ENCODE data around the gene NRDE2.

GRCh38 chr14:90348270-90348669, 16.5 kb upstream of the NRDE2 start:
- TF ChIP-seq, protein P1, sequence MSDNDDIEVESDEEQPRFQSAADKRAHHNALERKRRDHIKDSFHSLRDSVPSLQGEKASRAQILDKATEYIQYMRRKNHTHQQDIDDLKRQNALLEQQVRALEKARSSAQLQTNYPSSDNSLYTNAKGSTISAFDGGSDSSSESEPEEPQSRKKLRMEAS (IDR thresholded peaks at IDR 0.05): no peak
- TF ChIP-seq CTCF (IDR thresholded peaks at IDR 0.05; ENCODE audit: low read depth, low read length, missing input control) (no peak), HNF4G (IDR thresholded peaks at IDR 0.05) (no peak), FOXA2 (IDR thresholded peaks at IDR 0.05) (no peak), TAF1 (conservative IDR thresholded peaks at IDR 0.05) (no peak)
- TF ChIP-seq, protein P2, sequence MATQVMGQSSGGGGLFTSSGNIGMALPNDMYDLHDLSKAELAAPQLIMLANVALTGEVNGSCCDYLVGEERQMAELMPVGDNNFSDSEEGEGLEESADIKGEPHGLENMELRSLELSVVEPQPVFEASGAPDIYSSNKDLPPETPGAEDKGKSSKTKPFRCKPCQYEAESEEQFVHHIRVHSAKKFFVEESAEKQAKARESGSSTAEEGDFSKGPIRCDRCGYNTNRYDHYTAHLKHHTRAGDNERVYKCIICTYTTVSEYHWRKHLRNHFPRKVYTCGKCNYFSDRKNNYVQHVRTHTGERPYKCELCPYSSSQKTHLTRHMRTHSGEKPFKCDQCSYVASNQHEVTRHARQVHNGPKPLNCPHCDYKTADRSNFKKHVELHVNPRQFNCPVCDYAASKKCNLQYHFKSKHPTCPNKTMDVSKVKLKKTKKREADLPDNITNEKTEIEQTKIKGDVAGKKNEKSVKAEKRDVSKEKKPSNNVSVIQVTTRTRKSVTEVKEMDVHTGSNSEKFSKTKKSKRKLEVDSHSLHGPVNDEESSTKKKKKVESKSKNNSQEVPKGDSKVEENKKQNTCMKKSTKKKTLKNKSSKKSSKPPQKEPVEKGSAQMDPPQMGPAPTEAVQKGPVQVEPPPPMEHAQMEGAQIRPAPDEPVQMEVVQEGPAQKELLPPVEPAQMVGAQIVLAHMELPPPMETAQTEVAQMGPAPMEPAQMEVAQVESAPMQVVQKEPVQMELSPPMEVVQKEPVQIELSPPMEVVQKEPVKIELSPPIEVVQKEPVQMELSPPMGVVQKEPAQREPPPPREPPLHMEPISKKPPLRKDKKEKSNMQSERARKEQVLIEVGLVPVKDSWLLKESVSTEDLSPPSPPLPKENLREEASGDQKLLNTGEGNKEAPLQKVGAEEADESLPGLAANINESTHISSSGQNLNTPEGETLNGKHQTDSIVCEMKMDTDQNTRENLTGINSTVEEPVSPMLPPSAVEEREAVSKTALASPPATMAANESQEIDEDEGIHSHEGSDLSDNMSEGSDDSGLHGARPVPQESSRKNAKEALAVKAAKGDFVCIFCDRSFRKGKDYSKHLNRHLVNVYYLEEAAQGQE (IDR thresholded peaks at IDR 0.05): no peak
